ENCODE results near the gene LTBP4. TPM values are rescaled to one million over a fixed set of nuclear protein-coding genes. Genes with fewer than 3 reads are reported as not detected.

Gene LTBP4
- total RNA-seq, 5 donors from 2014 or later (not counting 1 experiment from before 2014, with no cell fraction given): 90.9 to 215 (median 160) TPM

DNA sequence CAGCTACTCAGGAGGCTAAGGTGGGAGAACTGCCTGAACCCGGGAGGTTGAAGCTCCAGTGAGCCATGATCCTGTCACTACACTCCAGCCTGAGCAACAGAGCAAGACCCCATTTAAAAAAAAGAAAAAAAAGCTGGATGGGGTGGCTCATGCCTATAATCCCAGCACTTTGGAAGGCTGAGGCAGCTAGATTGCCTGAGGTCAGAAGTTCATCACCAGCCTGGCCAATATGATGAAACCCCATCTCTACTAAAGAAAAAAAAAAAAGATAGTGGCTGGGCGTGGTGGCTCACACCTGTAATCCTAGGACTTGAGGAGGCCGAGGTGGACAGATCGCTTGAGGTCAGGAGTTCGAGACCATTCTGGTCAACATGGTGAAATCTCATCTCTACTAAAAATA, 15.0 kb downstream of the LTBP4 start:
- Histone ChIP-seq H3K36me3 (ENCODE audit: control insufficient read depth in 2 of 2, extremely low read depth in 1 of 2, insufficient read depth in 1 of 2, low read length in 1 of 2) (peaks cover 5 to 12% of the 10 kb centered on the region in 2 donors), H3K27ac (ENCODE audit: low read length) (no peak overlapping the region), H3K27me3 (replicated peaks in 1 of 2; ENCODE audit: control insufficient read depth in 2 of 2, extremely low read depth in 1 of 2, insufficient read depth in 2 of 2, low read length in 1 of 2) (no peaks in the 10 kb centered on the region), H3K9me3 (no peaks in the 10 kb centered on the region), H3K4me3 (ENCODE audit: control insufficient read depth in 1 of 2, extremely low read depth in 1 of 2, low read length in 1 of 2) (no peak overlapping the region), H3K4me1 (ENCODE audit: control insufficient read depth in 1 of 2, extremely low read depth in 1 of 2, insufficient read depth in 2 of 2, low read length in 2 of 2) (peaks cover 4 to 40% of the 10 kb centered on the region in 2 experiments)
- DNase-seq (no peak), ATAC-seq (replicated peaks in 1 of 4) (no peak)
- WGBS (ENCODE audit: insufficient coverage): no CpG with 5 or more reads among the region's 5 CpGs
- Mint-ChIP-seq H3K36me3 (peaks cover 12% of the 10 kb centered on the region), H3K9me3 (no peaks in the 10 kb centered on the region), H3K4me1 (peaks cover 27 to 48% (median 42%) of the 10 kb centered on the region in 3 donors), H3K4me3 (no peak overlapping the region), H3K27ac (peak overlapping the region in 1 of 2 donors; percentile 3), H3K27me3 (no peaks in the 10 kb centered on the region)
- CTCF ChIA-PET: interaction anchor here (0.6 to 1.1 kb wide), 4 partner anchors 12 to 318 kb away, joined by 3 to 5 read pairs (median 4); no protein-coding TSS in a partner anchor
- POLR2A ChIA-PET: no interaction called here

DNA sequence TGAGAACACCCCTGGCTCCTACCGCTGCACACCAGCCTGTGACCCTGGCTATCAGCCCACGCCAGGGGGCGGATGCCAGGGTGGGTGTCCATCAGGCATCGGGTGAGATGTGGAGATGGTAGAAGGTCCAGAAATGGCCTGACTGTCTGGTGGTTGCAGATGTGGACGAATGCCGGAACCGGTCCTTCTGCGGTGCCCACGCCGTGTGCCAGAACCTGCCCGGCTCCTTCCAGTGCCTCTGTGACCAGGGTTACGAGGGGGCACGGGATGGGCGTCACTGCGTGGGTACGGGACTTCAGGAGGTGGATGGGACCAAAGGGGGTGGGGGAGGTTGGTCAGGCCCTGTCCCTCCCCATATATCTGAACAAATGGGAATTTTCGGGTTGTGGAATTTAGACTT, 15.8 kb downstream of the LTBP4 start:
- H3K27ac Mint-ChIP-seq: no peak overlapping the region
- no peaks in the 10 kb centered on the region for H3K9me3 ChIP-seq
- no peak overlapping the region for H3K4me3 Mint-ChIP-seq
- H3K36me3 Mint-ChIP-seq: peaks cover 17% of the 10 kb centered on the region
- DNase-seq (no peak), ATAC-seq (replicated peaks in 1 of 4) (no peak)
- H3K27me3 ChIP-seq (replicated peaks in 1 of 2; ENCODE audit: control insufficient read depth in 2 of 2, extremely low read depth in 1 of 2, insufficient read depth in 2 of 2, low read length in 1 of 2): no peaks in the 10 kb centered on the region
- POLR2A ChIA-PET: no interaction called here
- 98% methylated on average over 10 of the region's 17 CpGs for WGBS (ENCODE audit: insufficient coverage)
- H3K36me3 ChIP-seq (ENCODE audit: control insufficient read depth in 2 of 2, extremely low read depth in 1 of 2, insufficient read depth in 1 of 2, low read length in 1 of 2): peaks cover 5 to 20% of the 10 kb centered on the region in 2 donors
- CTCF ChIA-PET: interaction anchor here (0.6 to 1.1 kb wide), 3 partner anchors 13 to 93 kb away, joined by 3 read pairs; no protein-coding TSS in a partner anchor
- H3K4me3 ChIP-seq (ENCODE audit: control insufficient read depth in 1 of 2, extremely low read depth in 1 of 2, low read length in 1 of 2): no peak overlapping the region
- H3K27me3 Mint-ChIP-seq: no peaks in the 10 kb centered on the region
- no peak overlapping the region for H3K27ac ChIP-seq (ENCODE audit: low read length)
- no peaks in the 10 kb centered on the region for H3K9me3 Mint-ChIP-seq
- H3K4me1 Mint-ChIP-seq: peaks cover 23 to 45% (median 35%) of the 10 kb centered on the region in 3 donors
- peaks cover 4 to 33% of the 10 kb centered on the region in 2 experiments for H3K4me1 ChIP-seq (ENCODE audit: control insufficient read depth in 1 of 2, extremely low read depth in 1 of 2, insufficient read depth in 2 of 2, low read length in 2 of 2)

DNA sequence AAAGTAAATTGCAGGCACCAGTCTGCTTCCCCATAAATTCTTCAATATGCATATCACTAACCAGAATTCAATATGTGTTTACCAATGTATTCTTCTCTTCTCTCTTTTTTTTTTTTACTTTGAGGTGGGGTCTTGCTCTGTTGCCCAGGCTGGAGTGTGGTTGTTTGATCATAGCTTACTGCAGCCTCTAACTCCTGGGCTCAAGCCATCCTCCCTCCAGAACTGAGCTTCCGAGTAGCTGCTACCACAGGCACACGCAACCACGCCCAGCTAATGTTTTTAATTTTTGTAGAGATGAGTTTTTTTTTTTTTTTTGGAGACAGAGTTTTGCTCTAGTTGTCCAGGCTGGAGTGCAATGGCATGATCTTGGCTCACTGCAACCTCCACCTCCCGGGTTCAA, 16.8 kb downstream of the LTBP4 start:
- no peaks in the 10 kb centered on the region for H3K27me3 Mint-ChIP-seq
- ATAC-seq (replicated peaks in 1 of 4) (no peak), DNase-seq (no peak)
- no peaks in the 10 kb centered on the region for H3K27me3 ChIP-seq (replicated peaks in 1 of 2; ENCODE audit: control insufficient read depth in 2 of 2, extremely low read depth in 1 of 2, insufficient read depth in 2 of 2, low read length in 1 of 2)
- H3K9me3 ChIP-seq: no peaks in the 10 kb centered on the region
- H3K36me3 Mint-ChIP-seq: peaks cover 19% of the 10 kb centered on the region
- peaks cover 18 to 37% (median 24%) of the 10 kb centered on the region in 3 donors for H3K4me1 Mint-ChIP-seq
- H3K4me3 ChIP-seq (ENCODE audit: control insufficient read depth in 1 of 2, extremely low read depth in 1 of 2, low read length in 1 of 2): no peak overlapping the region
- peaks cover 5 to 29% of the 10 kb centered on the region in 2 donors for H3K36me3 ChIP-seq (ENCODE audit: control insufficient read depth in 2 of 2, extremely low read depth in 1 of 2, insufficient read depth in 1 of 2, low read length in 1 of 2)
- H3K9me3 Mint-ChIP-seq: no peaks in the 10 kb centered on the region
- ChIA-PET POLR2A (interaction anchor here in 1 of 2 donors (0.7 kb wide), 1 partner anchor 456 kb away, joined by 4 read pairs; no protein-coding TSS in a partner anchor), CTCF (interaction anchor here (0.7 to 1.0 kb wide), 3 partner anchors 17 to 613 kb away, joined by 3 to 4 read pairs (median 4); no protein-coding TSS in a partner anchor)
- H3K4me1 ChIP-seq (ENCODE audit: control insufficient read depth in 1 of 2, extremely low read depth in 1 of 2, insufficient read depth in 2 of 2, low read length in 2 of 2): peaks cover 4 to 26% of the 10 kb centered on the region in 2 experiments
- H3K27ac ChIP-seq (ENCODE audit: low read length): no peak overlapping the region
- no peak overlapping the region for H3K4me3 Mint-ChIP-seq
- no CpG with 5 or more reads among the region's 4 CpGs for WGBS (ENCODE audit: insufficient coverage)
- no peak overlapping the region for H3K27ac Mint-ChIP-seq

DNA sequence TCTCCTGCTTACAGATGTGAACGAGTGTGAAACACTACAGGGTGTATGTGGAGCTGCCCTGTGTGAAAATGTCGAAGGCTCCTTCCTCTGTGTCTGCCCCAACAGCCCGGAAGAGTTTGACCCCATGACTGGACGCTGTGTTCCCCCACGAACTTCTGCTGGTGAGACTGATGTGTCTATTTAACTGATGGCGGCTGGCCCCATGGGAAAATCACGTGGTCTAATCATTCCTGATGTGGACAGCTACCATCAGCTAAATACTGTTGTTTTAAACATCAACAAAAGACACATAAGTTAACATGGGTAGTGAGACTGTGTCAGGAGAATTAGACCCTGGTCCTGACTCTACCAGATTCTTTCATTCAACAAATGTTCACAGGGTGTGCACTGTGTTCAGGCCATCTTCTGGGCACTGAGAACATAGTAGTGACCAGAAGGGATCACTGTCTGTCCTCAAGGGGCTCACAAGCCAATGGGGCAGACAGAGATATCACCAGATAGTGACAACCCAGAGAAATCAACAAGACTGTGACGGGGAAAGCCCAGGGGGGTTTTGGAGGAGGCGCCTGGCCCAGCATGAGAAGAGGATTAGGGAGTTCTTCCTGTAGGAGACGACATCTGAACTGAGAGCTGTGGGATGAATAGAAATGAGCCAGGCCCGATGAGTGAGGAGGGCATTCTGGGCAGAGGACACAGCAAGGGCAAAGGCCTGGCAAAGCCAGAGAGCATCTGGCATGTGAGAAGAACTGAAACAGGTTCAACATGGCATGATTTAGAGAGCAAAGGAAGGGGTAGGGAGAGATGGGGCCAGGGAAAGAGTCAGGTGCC, 18.4 kb downstream of the LTBP4 start:
- ATAC-seq (replicated peaks in 1 of 4) (no peak), DNase-seq (no peak)
- peaks cover 26% of the 10 kb centered on the region for H3K36me3 Mint-ChIP-seq
- H3K27ac Mint-ChIP-seq: no peak overlapping the region
- Histone ChIP-seq H3K4me3 (ENCODE audit: control insufficient read depth in 1 of 2, extremely low read depth in 1 of 2, low read length in 1 of 2) (no peak overlapping the region), H3K27me3 (replicated peaks in 1 of 2; ENCODE audit: control insufficient read depth in 2 of 2, extremely low read depth in 1 of 2, insufficient read depth in 2 of 2, low read length in 1 of 2) (no peaks in the 10 kb centered on the region), H3K9me3 (no peaks in the 10 kb centered on the region), H3K4me1 (ENCODE audit: control insufficient read depth in 1 of 2, extremely low read depth in 1 of 2, insufficient read depth in 2 of 2, low read length in 2 of 2) (peaks cover 3 to 10% of the 10 kb centered on the region in 2 experiments), H3K27ac (ENCODE audit: low read length) (no peak overlapping the region), H3K36me3 (ENCODE audit: control insufficient read depth in 2 of 2, extremely low read depth in 1 of 2, insufficient read depth in 1 of 2, low read length in 1 of 2) (peaks cover 10 to 35% of the 10 kb centered on the region in 2 donors)
- whole genome bisulfite sequencing (ENCODE audit: insufficient coverage): 62% methylated on average over 6 of the region's 11 CpGs
- no peak overlapping the region for H3K4me3 Mint-ChIP-seq
- POLR2A ChIA-PET: no interaction called here
- CTCF ChIA-PET: interaction anchor here (0.7 to 1.3 kb wide), 3 partner anchors 11 to 16 kb away, joined by 3 to 4 read pairs (median 4); no protein-coding TSS in a partner anchor
- H3K9me3 Mint-ChIP-seq: no peaks in the 10 kb centered on the region
- H3K4me1 Mint-ChIP-seq: peaks cover 11 to 21% (median 13%) of the 10 kb centered on the region in 3 donors
- no peaks in the 10 kb centered on the region for H3K27me3 Mint-ChIP-seq

DNA sequence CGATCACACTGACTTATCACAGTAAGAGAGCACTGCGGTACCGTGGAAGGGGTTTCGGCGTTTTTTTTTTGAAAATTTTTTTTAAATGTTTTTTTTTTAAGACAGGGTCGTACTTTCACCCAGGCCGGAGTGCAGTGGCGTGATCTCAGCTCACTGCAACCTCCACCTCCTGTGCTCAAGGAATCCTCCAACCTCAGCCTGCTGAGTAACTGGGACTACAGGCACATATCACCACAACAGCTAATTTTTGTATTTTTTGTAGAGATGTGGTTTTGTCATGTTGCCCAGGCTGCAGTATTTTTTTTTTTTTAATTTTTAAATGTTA, 19.0 kb downstream of the LTBP4 start:
- DNase-seq: no peak
- H3K27me3 ChIP-seq (replicated peaks in 1 of 2; ENCODE audit: control insufficient read depth in 2 of 2, extremely low read depth in 1 of 2, insufficient read depth in 2 of 2, low read length in 1 of 2): no peaks in the 10 kb centered on the region
- H3K36me3 Mint-ChIP-seq: peaks cover 30% of the 10 kb centered on the region
- no peaks in the 10 kb centered on the region for H3K27me3 Mint-ChIP-seq
- H3K9me3 Mint-ChIP-seq: no peaks in the 10 kb centered on the region
- CTCF ChIA-PET: interaction anchor here (0.7 to 1.3 kb wide), 5 partner anchors 10 to 44 kb away, joined by 3 to 6 read pairs (median 4); no protein-coding TSS in a partner anchor
- ATAC-seq (replicated peaks in 1 of 4): no peak
- POLR2A ChIA-PET: no interaction called here
- peaks cover 0 to 4% of the 10 kb centered on the region in 2 experiments for H3K4me1 ChIP-seq (ENCODE audit: control insufficient read depth in 1 of 2, extremely low read depth in 1 of 2, insufficient read depth in 2 of 2, low read length in 2 of 2)
- H3K27ac Mint-ChIP-seq: no peak overlapping the region
- H3K27ac ChIP-seq (ENCODE audit: low read length): no peak overlapping the region
- H3K36me3 ChIP-seq (ENCODE audit: control insufficient read depth in 2 of 2, extremely low read depth in 1 of 2, insufficient read depth in 1 of 2, low read length in 1 of 2): peaks cover 10 to 40% of the 10 kb centered on the region in 2 donors
- no peak overlapping the region for H3K4me3 Mint-ChIP-seq
- no peaks in the 10 kb centered on the region for H3K9me3 ChIP-seq
- WGBS (ENCODE audit: insufficient coverage): 67% methylated on average over 1 of the region's 8 CpGs
- H3K4me1 Mint-ChIP-seq: peaks cover 6 to 15% (median 7%) of the 10 kb centered on the region in 3 donors
- no peak overlapping the region for H3K4me3 ChIP-seq (ENCODE audit: control insufficient read depth in 1 of 2, extremely low read depth in 1 of 2, low read length in 1 of 2)

DNA sequence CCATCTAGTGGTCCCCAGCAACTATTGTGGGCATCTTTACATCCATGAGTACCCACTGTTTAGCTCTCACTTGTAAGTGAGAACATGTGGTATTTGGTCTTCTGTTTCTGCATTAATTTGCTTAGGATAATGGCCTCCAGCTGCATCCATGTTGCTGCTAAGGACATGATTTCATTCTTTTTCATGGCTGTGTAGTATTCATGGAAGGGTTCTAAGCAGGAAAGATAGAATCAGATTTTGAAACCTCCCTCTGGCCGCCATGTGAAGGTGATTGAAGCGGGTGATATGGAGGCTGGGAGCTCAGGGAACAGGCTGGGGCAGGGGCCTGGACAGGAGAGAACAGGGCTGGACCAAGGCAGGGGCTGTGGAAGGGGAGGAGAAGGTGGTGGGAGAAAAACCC, 20.1 kb downstream of the LTBP4 start:
- Mint-ChIP-seq H3K27ac (no peak overlapping the region), H3K36me3 (peaks cover 38% of the 10 kb centered on the region)
- no peak for DNase-seq

More for the DNA sequence above, 20.1 kb downstream of the LTBP4 start:
- 69% methylated on average over 2 of the region's 2 CpGs for WGBS (ENCODE audit: insufficient coverage)
- Histone ChIP-seq H3K4me3 (ENCODE audit: control insufficient read depth in 1 of 2, extremely low read depth in 1 of 2, low read length in 1 of 2) (no peak overlapping the region), H3K36me3 (ENCODE audit: control insufficient read depth in 2 of 2, extremely low read depth in 1 of 2, insufficient read depth in 1 of 2, low read length in 1 of 2) (peaks cover 10 to 47% of the 10 kb centered on the region in 2 donors), H3K27me3 (replicated peaks in 1 of 2; ENCODE audit: control insufficient read depth in 2 of 2, extremely low read depth in 1 of 2, insufficient read depth in 2 of 2, low read length in 1 of 2) (no peaks in the 10 kb centered on the region), H3K9me3 (no peaks in the 10 kb centered on the region), H3K27ac (ENCODE audit: low read length) (no peak overlapping the region), H3K4me1 (ENCODE audit: control insufficient read depth in 1 of 2, extremely low read depth in 1 of 2, insufficient read depth in 2 of 2, low read length in 2 of 2) (no peaks in the 10 kb centered on the region)
- ChIA-PET CTCF (interaction anchor here in 1 of 2 donors (1.3 kb wide), 1 partner anchor 17 kb away, joined by 4 read pairs; no protein-coding TSS in a partner anchor), POLR2A (interaction anchor here in 1 of 2 donors (0.6 kb wide), 1 partner anchor 13 kb away, joined by 3 read pairs; no protein-coding TSS in a partner anchor)
- Mint-ChIP-seq H3K27me3 (no peaks in the 10 kb centered on the region), H3K4me3 (no peak overlapping the region), H3K9me3 (no peaks in the 10 kb centered on the region), H3K4me1 (peaks cover 0 to 6% (median 3%) of the 10 kb centered on the region in 3 donors)
- no peak for ATAC-seq (replicated peaks in 1 of 4)
